ENCODE data around the gene BRCA2. TPM values are rescaled to one million over a fixed set of nuclear protein-coding genes. Genes with fewer than 3 reads are reported as not detected.

Gene BRCA2
- total RNA-seq, 1 experiment from 2014 or later, result 16.8 TPM

DNA sequence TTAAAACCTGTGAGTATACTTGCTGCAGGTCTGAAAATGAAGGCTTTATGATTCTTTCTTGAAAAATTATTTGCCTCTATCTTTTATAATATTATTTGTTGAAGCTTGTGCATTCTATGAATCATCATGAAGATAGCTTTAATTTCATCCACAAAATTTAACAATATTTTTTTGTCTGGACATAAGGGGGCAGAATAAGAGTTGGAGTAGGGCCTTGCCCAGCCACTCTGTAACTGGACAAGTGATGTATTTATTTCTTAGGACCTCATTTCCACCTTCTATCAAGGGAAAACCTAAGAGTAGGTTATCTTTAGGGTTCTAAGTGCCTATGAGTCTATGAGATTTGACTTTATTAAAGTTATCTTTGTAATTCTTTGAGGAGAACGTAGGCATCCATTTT is 62.7 kb downstream of the BRCA2 start:
- no TSS peak for BruUV-seq (replicated peaks)
- DNase-seq (no peak), ATAC-seq (no peak)
- Histone ChIP-seq H3F3A (ENCODE audit: low read length, unreplicated experiment) (no peaks in the 10 kb centered on the region), H3K36me3 (ENCODE audit: low read depth, low read length) (peaks cover 13% of the 10 kb centered on the region), H2AFZ (ENCODE audit: low read length) (no peak overlapping the region), H3K27ac (ENCODE audit: low read length) (no peak overlapping the region), H3K9me3 (ENCODE audit: low read length) (no peaks in the 10 kb centered on the region), H3K4me2 (ENCODE audit: low read length) (no peak overlapping the region), H3K4me1 (ENCODE audit: insufficient read depth, low read length) (no peaks in the 10 kb centered on the region), H4K20me1 (ENCODE audit: low read length) (no peaks in the 10 kb centered on the region), H3K27me3 (ENCODE audit: low read length) (no peaks in the 10 kb centered on the region), H3K79me2 (ENCODE audit: low read length) (no peaks in the 10 kb centered on the region), H3K9ac (ENCODE audit: low read length) (no peak overlapping the region), H3K4me3 (ENCODE audit: low read length) (no peak overlapping the region), H3K9me2 (replicated peaks; ENCODE audit: low read length) (no peaks in the 10 kb centered on the region)
- POLR2A ChIA-PET (ENCODE audit: unreplicated experiment), result no interaction called here
- no peak for TF ChIP-seq EZH2 (IDR thresholded peaks at IDR 0.05; ENCODE audit: low read length, unreplicated experiment)
- TF ChIP-seq, protein P1, sequence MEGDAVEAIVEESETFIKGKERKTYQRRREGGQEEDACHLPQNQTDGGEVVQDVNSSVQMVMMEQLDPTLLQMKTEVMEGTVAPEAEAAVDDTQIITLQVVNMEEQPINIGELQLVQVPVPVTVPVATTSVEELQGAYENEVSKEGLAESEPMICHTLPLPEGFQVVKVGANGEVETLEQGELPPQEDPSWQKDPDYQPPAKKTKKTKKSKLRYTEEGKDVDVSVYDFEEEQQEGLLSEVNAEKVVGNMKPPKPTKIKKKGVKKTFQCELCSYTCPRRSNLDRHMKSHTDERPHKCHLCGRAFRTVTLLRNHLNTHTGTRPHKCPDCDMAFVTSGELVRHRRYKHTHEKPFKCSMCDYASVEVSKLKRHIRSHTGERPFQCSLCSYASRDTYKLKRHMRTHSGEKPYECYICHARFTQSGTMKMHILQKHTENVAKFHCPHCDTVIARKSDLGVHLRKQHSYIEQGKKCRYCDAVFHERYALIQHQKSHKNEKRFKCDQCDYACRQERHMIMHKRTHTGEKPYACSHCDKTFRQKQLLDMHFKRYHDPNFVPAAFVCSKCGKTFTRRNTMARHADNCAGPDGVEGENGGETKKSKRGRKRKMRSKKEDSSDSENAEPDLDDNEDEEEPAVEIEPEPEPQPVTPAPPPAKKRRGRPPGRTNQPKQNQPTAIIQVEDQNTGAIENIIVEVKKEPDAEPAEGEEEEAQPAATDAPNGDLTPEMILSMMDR (conservative IDR thresholded peaks at IDR 0.05; ENCODE audit: low read depth, low read length), result 0 out of 2 replicates have a peak, but pooled peaks have one; percentile 15
- CTCF ChIA-PET, result interaction anchor here (0.6 kb wide), 1 partner anchor 582 kb away, joined by 3 read pairs; no protein-coding TSS in a partner anchor
- intact Hi-C loops (cut with micrococcal nuclease), result loop anchor here (1.0 to 2.0 kb wide), 2 partner anchors 65 to 203 kb away; no protein-coding TSS in a partner anchor

DNA sequence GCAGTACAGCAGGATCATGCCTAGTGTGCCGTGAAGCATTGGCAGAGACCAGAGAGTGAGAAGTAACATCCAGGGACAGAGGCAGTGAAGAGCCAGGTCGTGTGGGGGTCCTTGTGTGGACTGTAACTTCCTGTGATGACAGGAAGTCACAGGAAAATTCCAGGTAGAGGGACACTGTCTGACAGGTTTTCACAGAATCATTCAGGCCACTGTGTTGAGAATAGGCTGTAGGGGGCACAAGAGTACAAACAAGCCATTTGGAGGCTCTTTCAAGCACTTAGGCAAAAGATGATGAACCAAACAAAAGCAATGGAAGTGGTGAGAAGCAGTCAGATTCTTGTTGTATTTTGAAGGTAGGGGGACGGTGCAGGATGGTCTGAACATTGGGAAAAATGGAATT is 66.2 kb downstream of the BRCA2 start:
- no peaks in the 10 kb centered on the region for H3K9me2 ChIP-seq (replicated peaks; ENCODE audit: low read length)
- H3K79me2 ChIP-seq (ENCODE audit: low read length), result no peaks in the 10 kb centered on the region
- no peaks in the 10 kb centered on the region for H4K20me1 ChIP-seq (ENCODE audit: low read length)
- H3K4me3 ChIP-seq (ENCODE audit: low read length), result no peak overlapping the region
- CTCF ChIA-PET, result no interaction called here
- POLR2A ChIA-PET (ENCODE audit: unreplicated experiment), result no interaction called here
- no TSS peak for BruUV-seq (replicated peaks)
- TF ChIP-seq, protein P1 (conservative IDR thresholded peaks at IDR 0.05; ENCODE audit: low read depth, low read length), result peak; percentile 43; the same call in 1 of the 2 replicates
- no peak for TF ChIP-seq EZH2phosphoT487 (IDR thresholded peaks at IDR 0.05; ENCODE audit: borderline replicate concordance, low read length)
- no peak for TF ChIP-seq EZH2 (IDR thresholded peaks at IDR 0.05; ENCODE audit: low read length, unreplicated experiment)
- H3K4me2 ChIP-seq (ENCODE audit: low read length), result no peak overlapping the region
- no peaks in the 10 kb centered on the region for H3K27me3 ChIP-seq (ENCODE audit: low read length)
- H3K9ac ChIP-seq (ENCODE audit: low read length), result no peak overlapping the region
- H3K27ac ChIP-seq (ENCODE audit: low read length), result no peak overlapping the region
- H3K36me3 ChIP-seq (ENCODE audit: low read depth, low read length), result peaks cover 4% of the 10 kb centered on the region; the same call in 1 of the 2 replicates
- ATAC-seq, result no peak
- peak; percentile 4 for DNase-seq
- H3F3A ChIP-seq (ENCODE audit: low read length, unreplicated experiment), result no peaks in the 10 kb centered on the region
- intact Hi-C loops (cut with micrococcal nuclease), result no loop called here
- no peaks in the 10 kb centered on the region for H3K4me1 ChIP-seq (ENCODE audit: insufficient read depth, low read length)
- no peak overlapping the region for H2AFZ ChIP-seq (ENCODE audit: low read length)
- H3K9me3 ChIP-seq (ENCODE audit: low read length), result no peaks in the 10 kb centered on the region

DNA sequence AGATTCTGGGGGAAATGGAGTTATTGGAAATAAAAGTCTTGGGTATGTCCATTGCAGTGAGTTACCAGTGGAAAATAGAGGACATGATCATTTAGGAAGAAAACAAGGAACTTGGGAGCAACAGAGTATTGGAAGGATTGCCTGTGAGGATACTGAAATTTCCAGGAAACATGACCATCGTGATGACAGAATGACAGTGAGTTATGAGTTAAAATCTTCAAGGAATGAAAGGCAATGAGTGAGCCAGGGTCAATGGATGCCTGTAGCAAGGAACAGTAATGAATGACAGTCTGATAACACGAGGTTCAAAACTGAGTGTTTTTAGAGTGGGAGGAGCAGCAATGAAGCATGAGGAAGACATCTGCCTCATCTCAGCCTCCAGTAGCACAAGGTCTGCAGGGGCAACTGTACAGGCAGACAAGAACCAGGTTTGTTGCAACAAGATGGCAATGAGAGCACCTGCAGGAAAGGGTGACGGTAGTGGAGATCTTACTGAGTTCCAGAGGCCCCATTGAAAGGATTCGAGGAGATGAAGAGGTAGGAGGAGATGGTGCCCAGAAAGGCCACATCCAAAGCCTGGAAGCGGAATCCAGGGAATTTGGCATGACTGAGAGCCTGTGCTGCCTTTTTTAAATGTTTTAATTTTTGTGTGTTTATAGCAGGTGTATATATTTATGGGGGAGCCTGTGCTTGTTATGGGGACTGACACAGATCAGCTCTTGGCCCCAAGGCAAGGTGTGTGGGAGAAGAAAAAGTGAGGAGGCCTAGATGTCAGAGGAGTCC is 68.7 kb downstream of the BRCA2 start:
- no TSS peak for BruUV-seq (replicated peaks)
- no peak for ATAC-seq

More for the DNA sequence above, 68.7 kb downstream of the BRCA2 start:
- Histone ChIP-seq H3K9ac (ENCODE audit: low read length) (no peak overlapping the region), H3K36me3 (ENCODE audit: low read depth, low read length) (peaks cover 4% of the 10 kb centered on the region; the same call in 1 of the 2 replicates), H3K4me2 (ENCODE audit: low read length) (no peak overlapping the region), H4K20me1 (ENCODE audit: low read length) (no peaks in the 10 kb centered on the region), H3K4me3 (ENCODE audit: low read length) (no peak overlapping the region), H3K9me3 (ENCODE audit: low read length) (no peaks in the 10 kb centered on the region), H3K27me3 (ENCODE audit: low read length) (no peaks in the 10 kb centered on the region), H3F3A (ENCODE audit: low read length, unreplicated experiment) (no peaks in the 10 kb centered on the region), H3K9me2 (replicated peaks; ENCODE audit: low read length) (no peaks in the 10 kb centered on the region), H3K27ac (ENCODE audit: low read length) (no peak overlapping the region), H3K4me1 (ENCODE audit: insufficient read depth, low read length) (no peaks in the 10 kb centered on the region), H2AFZ (ENCODE audit: low read length) (no peak overlapping the region), H3K79me2 (ENCODE audit: low read length) (no peaks in the 10 kb centered on the region)
- ChIA-PET CTCF (no interaction called here), POLR2A (ENCODE audit: unreplicated experiment) (no interaction called here)
- intact Hi-C loops (cut with micrococcal nuclease), result no loop called here
- no peak for TF ChIP-seq EZH2 (IDR thresholded peaks at IDR 0.05; ENCODE audit: low read length, unreplicated experiment)
- TF ChIP-seq EZH2phosphoT487 (IDR thresholded peaks at IDR 0.05; ENCODE audit: borderline replicate concordance, low read length), result no peak
- TF ChIP-seq, protein P1 (conservative IDR thresholded peaks at IDR 0.05; ENCODE audit: low read depth, low read length), result no peak
- DNase-seq, result no peak

Data from PC-3 (cell line).